GM19468 (cell line): ENCODE results near the gene THAP7.
"Not testable (repeated sequence)": the region's sequence is repeated elsewhere in the genome, so short reads cannot be mapped to it uniquely, and the experiment has no call there.

ENCODE experiments used
- ATAC-seq: cut with Tn5 transposase; IDR thresholded peaks from one replicate; pipeline ENCODE4 v1.9.1; 2021; ENCODE audit warnings: mild to moderate bottlenecking, moderate library complexity, moderate number of reproducible peaks; ENCODE audit not compliant: unreplicated experiment; ENCODE audit errors: extremely low read depth

Gene THAP7

DNA sequence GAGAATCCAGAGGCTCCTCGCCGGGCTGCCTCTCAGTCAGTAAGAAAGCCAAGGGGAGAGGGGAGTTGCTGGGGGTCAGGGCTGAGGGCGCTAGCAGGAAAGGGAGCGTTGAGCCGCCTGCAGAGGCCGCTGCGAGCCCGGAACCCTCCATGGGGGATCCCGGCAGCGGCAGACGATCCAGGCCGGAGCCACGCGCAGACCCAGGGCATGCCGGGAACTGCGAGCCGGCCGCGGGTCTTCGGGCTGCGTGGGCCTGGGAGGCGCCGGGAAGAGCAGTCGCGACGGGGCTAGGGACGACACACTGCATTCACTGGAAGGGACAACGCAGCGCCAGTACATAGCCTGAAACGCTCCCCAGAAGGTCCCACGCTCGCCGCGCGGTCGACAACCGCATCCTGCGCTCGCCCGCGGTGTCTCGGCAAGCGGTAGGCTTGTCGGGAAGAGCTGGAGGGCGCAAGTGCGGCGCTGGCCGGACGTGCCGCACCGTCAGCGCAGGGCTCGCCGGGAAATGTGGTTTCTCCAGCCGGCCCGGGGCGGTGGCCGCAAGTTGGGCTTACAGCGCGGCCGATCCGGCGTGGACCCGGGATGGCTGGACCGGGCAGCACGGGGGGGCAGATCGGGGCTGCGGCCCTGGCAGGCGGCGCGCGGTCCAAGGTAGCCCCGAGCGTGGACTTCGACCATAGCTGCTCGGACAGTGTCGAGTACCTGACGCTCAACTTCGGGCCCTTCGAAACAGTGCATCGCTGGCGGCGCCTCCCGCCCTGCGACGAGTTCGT is 19.9 kb downstream of the THAP7 start, which contains the start of gene LZTR1:
TSS of gene LZTR1 (plus strand) at position 511 of the 776 bp plus-strand sequence. CDS start at position 586, 75 bp downstream.
- ATAC-seq = peak; percentile 44

- ATAC-seq = no peak
Observed at GRCh38 chr22:20980938-20981722, 20.8 kb downstream of the THAP7 start.

- no peak for ATAC-seq
Observed at GRCh38 chr22:20980523-20980922, 21.4 kb downstream of the THAP7 start.

- ATAC-seq = no peak
Observed at GRCh38 chr22:20979940-20980453, 21.9 kb downstream of the THAP7 start.

DNA sequence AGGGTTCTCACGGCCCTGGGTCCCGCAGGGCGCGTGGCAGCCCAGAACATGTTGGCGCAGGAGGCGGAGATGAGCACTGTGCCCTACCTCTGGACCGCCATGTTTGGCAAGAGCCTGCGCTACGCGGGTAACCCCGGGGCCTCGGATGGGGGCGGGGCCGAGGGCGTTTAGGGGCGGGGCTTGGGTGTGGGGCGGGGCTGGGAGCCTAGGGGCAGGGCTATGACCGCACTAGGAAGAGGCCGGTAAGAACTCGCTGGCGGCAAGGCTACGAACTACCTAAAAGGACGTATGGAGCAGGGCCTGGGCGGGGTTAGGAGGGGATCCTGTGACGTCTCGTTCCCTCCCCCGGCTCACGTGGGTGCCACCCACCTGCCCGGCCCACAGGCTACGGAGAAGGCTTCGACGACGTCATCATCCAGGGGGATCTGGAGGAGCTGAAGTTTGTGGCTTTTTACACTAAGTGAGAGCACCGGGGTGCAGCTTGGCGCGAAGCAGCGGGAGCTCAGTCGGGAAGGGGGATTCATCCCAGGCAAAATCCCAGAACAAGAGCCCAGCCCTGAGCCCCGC is 22.6 kb downstream of the THAP7 start:
- no peak for ATAC-seq

DNA sequence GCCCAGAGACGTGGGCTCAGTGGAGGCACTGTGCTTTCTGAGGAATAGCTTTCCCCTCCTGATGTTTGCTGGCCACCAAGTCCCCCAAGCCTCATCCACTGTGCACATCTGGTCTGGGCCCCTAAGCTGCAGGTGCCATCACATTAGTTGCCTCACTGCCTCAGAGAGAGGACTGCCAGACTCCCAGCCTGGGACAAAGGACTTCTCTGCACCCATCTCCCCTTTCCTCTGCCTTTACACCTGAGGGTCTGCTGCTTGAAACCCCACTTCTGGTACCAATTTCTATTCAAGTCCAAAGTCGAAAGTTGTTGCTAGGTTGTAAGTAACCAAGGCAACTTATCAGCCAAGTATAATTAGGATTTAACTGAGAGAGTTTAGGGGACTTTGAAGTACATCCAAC is 23.5 kb downstream of the THAP7 start:
- no peak for ATAC-seq

GRCh38 chr22:20977516-20978170 is 24.3 kb downstream of the THAP7 start:
- ATAC-seq = no peak

DNA sequence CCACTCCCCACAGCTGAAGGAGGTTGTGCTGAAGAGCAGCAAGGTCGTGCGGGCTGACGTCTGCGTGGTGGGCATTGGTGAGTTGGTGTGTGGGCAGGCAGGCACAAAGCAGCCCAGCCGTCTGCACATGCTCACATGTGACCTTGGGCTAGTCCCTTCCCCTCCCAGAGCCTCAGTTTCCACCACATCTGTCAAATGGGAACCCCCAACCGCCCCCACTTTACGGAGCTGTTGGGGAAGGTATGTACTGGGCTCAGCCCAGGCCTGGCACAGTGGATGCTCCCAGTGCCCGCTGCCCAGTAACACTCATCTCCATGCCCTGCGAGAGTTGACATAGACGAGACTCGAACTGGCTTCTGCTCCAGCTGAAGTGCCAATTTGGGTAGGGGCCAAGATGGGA is 24.9 kb downstream of the THAP7 start:
- ATAC-seq = no peak

DNA sequence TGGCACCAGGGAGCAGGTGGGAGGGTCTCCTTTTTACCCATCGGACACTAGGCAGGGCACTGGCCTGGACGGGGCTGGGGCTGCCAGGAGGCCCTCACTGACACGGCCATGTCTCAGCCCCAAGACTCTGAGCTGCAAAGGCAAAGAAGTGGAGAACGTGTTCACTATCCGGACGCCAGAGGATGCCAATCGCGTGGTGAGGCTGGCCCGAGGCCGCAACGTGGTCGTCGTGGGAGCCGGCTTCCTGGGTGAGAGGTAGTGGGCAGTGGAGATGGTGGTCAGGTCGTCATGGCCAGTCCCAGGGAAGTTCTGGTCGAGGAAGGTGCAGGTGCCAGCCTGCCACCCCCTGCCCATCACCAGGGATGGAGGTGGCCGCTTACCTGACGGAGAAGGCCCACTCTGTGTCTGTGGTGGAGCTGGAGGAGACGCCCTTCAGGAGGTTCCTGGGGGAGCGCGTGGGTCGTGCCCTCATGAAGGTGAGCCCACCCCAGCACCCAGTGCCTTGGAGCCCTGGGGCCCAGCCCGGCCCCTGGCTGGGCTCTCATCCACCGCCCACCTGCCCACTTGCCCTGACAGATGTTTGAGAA is 25.5 kb downstream of the THAP7 start:
- ATAC-seq = no peak

DNA sequence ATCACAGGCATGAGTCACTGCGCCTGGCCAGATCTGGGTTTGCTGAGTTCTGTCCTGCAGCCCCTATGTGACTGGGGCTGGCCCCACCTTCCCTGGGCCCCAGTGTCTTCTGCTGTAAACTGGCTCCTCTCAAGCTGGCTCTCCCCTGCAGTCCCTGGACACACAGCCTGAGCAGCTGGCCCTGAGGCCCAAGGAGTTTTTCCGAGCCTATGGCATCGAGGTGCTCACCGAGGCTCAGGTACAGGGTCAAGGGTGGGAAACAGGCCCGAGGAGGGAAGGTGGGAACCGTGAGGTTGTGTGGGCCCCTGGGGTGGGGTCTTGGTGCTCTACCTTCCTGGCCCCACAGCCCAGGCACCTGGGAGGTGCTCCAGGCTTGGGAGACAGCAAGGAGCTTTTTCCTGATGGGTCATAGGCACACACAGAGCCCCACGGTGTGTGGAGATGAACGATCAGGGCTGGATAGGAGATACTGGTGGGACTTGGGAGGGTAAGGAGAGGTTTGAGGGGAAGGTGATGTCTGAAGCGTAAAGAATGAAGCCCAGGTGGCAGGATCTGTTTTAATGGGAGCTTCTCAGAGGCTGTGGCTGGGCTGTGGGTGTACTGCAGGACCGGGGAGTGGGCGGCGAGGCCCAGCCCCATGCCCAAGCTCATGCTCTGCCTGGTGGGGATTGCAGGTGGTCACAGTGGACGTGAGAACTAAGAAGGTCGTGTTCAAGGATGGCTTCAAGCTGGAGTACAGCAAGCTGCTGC is 26.2 kb downstream of the THAP7 start:
- no peak for ATAC-seq

GRCh38 chr22:20974336-20974955 is 27.5 kb downstream of the THAP7 start:
- ATAC-seq = no peak

GRCh38 chr22:20973634-20974286 is 28.2 kb downstream of the THAP7 start:
- no peak for ATAC-seq

GRCh38 chr22:20972933-20973577 is 28.9 kb downstream of the THAP7 start:
- no peak for ATAC-seq

DNA sequence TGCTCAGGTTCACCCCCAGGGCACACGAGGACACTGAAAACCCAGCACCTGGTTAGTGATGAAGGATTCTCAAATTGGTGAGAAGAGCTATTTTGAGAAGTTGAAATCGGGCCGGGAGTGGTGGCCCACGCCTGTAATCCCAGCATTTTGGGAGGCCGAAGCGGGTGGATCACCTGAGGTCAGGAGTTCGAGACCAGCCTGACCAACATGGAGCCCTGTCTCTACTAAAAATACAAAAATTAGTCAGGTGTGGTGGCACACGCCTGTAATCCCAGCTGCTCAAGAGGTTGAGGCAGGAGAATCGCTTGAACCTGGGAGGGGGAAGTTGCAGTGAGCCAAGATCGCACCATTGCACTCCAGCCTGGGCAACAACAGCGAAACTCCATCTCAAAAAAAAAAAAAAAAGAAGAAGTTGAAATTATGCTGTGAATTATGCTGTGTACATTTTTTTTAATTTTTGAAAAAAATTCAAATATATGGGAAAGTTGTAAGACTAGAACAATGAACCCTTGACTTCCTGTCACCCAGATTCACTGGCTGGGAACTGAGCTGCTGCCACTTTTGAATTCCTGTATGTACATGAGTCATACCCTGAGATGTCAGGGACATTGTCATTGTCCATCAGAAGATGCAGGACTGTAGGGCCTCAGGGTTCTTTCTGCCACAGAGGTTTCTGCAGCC is 29.8 kb downstream of the THAP7 start:
- not testable (repeated sequence) for ATAC-seq

DNA sequence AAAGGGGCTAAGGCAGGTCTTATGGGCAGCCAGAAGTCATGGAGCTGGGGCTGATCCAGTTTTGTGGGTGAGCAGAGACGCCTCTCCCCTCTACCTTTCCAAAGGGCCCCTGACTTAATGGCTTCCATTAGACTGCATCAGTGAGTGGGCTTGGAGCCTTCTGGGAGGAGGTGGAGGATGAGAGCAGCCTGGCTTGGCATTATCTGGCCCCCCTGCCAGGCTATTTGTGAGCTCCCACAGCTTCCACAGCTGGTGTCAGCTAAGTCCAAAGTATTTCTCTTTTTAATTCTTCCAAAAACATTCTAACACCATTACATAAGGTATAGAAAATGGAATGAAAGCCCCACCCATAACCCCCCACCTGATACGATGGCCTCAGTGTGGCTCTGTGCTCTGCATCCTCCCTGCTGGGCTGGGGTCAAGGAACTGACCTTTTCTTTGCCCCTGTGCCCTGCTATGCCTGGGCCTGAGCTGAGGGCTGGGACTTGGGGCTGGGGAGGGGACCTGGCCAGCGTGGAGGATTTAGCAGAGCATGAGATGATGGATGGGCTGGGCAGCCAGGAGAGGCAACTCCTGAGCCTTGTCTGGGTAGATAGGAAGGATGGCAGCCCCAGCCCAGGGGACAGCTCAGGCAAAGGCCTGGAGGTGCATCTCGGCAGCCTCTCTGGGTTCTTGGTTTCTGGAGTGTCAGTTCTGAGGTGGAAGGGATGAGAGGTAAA is 30.8 kb downstream of the THAP7 start:
- ATAC-seq = no peak

- ATAC-seq = no peak
Observed at GRCh38 chr22:20968281-20968977, 33.5 kb downstream of the THAP7 start.
